GM08714 (cell line): Measurements from ENCODE around the gene TMEM123.

ENCODE experiments used
- H3K4me3 ChIP-seq: fragments of 200-500 bp; sonication (Bioruptor generic); 2 replicates; pipeline ENCODE4 v1.5.1; 2014; ENCODE audit warnings: mild to moderate bottlenecking, low read length, inconsistent platforms
- ZNF274 ChIP-seq: IDR thresholded peaks from 2 replicates; pipeline ENCODE4 v1.6.1; 2012; ENCODE audit warnings: mild to moderate bottlenecking, low read depth, low read length

The TMEM123 gene

GRCh38 chr11:102482433-102482832 lies 29.9 kb upstream of the TMEM123 start:
- no peak for TF ChIP-seq ZNF274
- no peak overlapping the region for H3K4me3 ChIP-seq

GRCh38 chr11:102479733-102480132 lies 27.2 kb upstream of the TMEM123 start:
- no peak overlapping the region for H3K4me3 ChIP-seq
- TF ChIP-seq ZNF274: no peak

GRCh38 chr11:102478673-102479299 lies 26.2 kb upstream of the TMEM123 start:
- H3K4me3 ChIP-seq: no peak overlapping the region
- no peak for TF ChIP-seq ZNF274

- no peak for TF ChIP-seq ZNF274
- no peak overlapping the region for H3K4me3 ChIP-seq
Observed at GRCh38 chr11:102476812-102477211, 24.2 kb upstream of the TMEM123 start.

- no peak overlapping the region for H3K4me3 ChIP-seq
- no peak for TF ChIP-seq ZNF274
Observed at GRCh38 chr11:102476069-102476468, 23.5 kb upstream of the TMEM123 start.

- TF ChIP-seq ZNF274: no peak
Observed at GRCh38 chr11:102473543-102473942, 21.0 kb upstream of the TMEM123 start.

GRCh38 chr11:102472127-102472526 lies 19.6 kb upstream of the TMEM123 start:
- no peak for TF ChIP-seq ZNF274
- H3K4me3 ChIP-seq: no peak overlapping the region

More at GRCh38 chr11:102473543-102473942, 21.0 kb upstream of the TMEM123 start:
- no peak overlapping the region for H3K4me3 ChIP-seq

GRCh38 chr11:102471474-102471873 lies 18.9 kb upstream of the TMEM123 start:
- no peak overlapping the region for H3K4me3 ChIP-seq
- no peak for TF ChIP-seq ZNF274

GRCh38 chr11:102470251-102470650 lies 17.7 kb upstream of the TMEM123 start:
- H3K4me3 ChIP-seq: no peak overlapping the region
- TF ChIP-seq ZNF274: no peak

- H3K4me3 ChIP-seq: no peak overlapping the region
- TF ChIP-seq ZNF274: no peak
Observed at GRCh38 chr11:102469196-102469821, 16.7 kb upstream of the TMEM123 start.

- TF ChIP-seq ZNF274: no peak
Observed at GRCh38 chr11:102468616-102469195, 16.1 kb upstream of the TMEM123 start.

GRCh38 chr11:102467853-102468580 lies 15.5 kb upstream of the TMEM123 start:
- H3K4me3 ChIP-seq: no peak overlapping the region
- no peak for TF ChIP-seq ZNF274

More at GRCh38 chr11:102468616-102469195, 16.1 kb upstream of the TMEM123 start:
- H3K4me3 ChIP-seq: no peak overlapping the region

GRCh38 chr11:102467080-102467708 lies 14.6 kb upstream of the TMEM123 start:
- no peak for TF ChIP-seq ZNF274
- H3K4me3 ChIP-seq: no peak overlapping the region

- TF ChIP-seq ZNF274: no peak
- no peak overlapping the region for H3K4me3 ChIP-seq
Observed at GRCh38 chr11:102465696-102466095, 13.1 kb upstream of the TMEM123 start.
